NCI-H510A (cell line): ENCODE measurements around the gene ZNF124.

ENCODE experiments used
- DNase-seq: peaks from one replicate; lab custom pipeline; 2025; lab: John Stamatoyannopoulos, UW

Gene ZNF124

DNA sequence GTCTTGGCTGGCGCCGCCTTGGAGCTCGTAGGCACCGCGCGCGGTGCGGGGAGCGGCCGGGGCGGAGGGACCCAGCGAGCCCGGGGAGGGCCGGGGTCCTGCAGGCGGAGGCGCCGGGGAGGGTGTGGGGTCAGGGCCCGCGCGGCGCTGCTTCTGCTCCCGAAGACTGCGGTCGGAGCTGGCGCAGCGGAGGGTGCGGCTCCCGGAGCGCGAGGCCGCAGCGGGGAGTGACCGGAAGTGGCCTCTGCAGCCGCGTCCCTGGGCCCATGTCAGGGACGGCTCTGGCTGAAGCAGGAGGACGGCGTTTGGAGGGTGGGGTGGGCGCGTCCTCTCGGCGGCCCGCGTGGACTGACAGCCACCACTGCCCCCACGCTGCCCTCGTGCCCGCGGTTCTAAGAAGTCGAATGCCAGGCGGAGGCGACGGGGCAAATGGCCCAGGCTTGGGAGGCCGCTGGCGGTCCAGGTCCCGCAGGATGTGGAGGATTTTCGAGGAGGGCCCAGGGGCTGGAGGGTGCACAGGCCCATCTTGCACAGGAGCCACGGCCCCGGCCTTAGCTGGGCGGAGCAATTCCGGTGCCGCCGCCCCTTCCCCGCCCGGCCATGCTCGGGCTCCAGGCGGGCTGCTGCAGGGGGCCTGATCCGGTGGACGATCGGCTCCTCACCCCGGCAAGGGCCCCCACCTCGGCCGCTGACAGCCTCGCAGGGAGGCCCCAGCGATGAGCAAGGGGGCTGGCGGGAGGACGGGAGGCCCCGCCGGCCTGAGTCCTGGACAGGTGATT, 59.9 kb downstream of the ZNF124 start:
- no peak for DNase-seq

DNA sequence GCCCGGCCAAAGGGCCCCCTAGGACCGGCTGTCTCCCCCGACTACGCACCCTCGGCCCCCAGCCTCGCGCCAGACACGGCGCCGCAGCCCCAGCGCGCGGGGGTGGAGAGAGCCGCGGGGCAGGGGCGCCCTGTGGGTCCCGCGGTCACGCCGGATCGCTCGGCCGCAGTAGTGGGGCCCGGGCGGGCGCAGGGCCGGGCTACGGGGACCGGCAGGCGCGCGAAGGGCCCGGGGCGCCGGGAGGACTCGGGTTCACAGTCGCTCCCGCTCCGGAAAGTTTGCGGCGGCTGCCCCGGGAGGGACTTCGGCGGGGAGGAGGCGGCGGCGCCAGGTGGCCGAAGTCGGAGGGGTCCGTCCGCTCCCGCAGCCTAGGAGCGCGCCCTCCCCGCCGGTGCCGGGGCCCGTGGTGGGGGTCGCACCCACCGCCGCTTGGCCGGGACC, 60.5 kb downstream of the ZNF124 start:
- DNase-seq = no peak

DNA sequence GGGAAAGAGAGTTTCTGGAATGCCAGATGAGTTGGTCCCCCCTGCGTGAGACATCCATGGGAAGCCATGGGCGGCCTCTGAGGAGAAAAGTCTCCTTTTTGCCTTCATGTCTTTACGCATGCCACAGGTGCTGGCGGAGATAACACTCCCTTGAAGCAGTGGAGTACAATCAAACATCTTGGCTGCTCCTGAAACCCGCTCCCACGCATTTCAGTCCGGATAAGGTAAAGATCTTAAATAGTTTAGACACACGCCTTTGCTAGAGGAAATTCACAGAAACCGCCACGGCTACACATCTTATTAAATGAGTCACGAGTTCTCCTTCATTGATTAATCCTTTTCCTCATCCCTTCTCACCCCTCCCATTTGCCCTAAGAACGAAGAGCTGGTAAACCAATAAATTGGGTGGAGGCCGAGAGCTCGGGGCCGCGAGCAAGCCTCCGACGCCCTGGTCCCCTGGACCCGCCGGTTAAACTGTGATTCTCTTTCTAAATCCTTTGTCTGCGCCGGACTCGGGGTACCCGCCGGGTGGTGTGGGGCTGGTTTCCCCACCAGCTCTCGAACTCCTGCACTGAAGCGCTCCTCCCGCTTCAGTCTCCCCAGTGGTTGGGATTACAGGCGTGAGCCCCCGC, 61.1 kb downstream of the ZNF124 start:
- DNase-seq = no peak

DNA sequence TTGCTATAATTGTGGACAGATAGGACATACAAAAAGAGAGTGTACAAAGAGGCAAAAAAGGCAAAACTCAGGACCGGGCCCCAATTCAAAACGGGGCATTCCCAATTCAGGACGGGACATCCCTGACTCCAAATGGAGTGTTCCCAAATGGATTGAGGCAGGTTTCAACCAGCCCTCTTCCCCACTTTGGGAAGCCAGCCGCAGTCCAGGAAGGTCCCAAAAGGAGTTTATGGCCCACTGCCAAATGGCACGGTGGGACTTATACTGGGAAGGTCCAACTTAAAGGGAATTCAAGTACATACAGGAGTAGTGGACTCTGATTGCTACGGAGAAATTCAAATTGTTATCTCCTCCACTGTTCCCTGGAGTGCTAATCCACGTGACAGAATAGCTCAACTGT, 64.1 kb downstream of the ZNF124 start:
- DNase-seq = no peak

DNA sequence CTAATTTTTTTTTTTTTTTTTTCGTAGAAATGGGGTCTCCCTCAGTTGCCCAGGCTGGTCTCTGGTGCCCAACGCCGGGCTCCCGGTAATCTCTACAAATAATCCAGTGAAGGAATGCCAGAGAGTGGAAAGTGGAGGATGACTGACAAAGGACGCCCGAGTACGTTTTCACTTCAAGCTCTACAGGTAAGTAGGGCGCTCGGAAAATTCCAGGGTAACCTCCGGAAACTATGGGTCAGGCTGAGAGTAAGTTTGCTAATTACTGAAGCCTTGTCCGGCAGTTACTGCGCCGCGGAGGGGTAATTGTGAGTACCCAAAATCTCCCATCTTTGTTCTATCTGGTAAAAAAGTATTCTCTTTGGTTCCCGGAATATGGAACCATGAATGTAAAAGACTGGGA, 65.9 kb downstream of the ZNF124 start:
- no peak for DNase-seq
